ENCODE measurements around the gene KCNK2.

KCNK2 gene

DNA sequence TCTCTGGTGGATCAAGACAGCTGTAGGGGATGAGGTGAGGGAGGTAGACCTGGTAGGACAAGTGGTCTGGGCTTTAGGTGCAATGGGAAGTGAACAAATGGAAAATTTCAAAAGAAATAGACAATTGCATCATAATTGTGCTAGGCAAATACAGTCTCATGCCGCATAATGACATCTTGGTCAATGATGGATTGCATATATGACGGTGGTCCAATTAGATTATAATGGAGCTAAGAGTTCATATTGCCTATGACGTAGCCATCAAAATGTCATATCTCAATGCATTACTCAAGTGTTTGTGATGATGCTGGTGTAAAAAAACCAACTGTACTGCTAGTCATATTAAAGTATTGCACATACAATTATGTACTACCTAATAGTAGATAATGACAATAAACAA, 19.0 kb downstream of the KCNK2 start:
- FAIRE-seq = no peak

DNA sequence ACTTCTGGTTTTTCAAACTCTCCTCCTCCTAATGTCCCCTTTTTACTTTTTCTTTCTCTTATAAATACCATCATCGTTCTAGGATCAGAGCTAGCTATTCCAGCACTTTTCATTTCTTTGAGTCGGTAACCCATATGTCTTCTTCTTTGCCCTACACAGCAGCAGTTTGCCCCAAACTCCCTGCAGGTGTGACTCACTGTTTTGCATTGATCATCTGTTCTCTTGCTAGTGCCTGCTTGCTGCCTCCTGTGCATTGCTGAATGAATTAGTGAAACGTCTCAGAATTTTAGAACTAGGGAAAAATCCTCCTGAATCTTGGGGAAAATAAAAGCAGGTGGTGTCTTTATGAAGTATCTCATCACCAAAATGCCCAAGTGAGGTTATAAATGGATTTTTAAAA, 21.7 kb downstream of the KCNK2 start:
- FAIRE-seq = no peak

DNA sequence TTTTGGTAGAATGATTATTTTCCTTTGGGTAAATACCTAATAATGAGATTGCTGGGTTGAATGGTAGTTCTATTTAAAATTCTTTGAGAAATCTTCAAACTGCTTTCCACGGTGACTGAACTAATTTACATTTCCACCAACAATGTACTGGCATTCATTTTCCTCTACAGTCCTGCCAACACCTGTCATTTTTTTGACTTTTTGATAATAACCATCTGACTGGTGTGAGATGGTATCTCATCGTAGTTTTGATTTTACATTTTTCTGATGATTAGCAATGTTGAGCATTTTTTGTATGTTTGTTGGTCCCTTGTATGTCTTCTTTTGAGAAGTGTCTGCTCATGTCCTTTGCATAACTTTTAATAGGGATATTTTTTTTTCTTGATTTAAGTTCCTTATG, 23.5 kb downstream of the KCNK2 start:
- no peak for FAIRE-seq

DNA sequence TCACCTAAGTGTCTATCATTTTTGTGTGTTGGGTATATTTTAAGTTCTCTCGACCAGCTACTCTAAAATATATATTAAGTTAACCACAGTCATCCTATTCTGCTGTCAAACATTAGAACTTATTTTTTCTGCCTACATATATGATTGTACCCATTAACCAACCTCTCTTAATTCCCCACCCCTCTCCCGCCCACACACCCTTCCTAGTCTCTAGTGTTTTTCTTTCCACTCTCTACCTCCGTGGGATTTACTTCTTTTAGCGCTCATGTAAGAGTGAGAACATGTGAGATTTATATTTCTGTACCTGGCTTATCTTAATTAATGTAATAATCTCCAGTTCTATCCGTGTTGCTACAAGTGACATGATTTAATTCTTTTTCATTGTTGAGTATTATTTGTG, 26.6 kb downstream of the KCNK2 start:
- no peak for FAIRE-seq

DNA sequence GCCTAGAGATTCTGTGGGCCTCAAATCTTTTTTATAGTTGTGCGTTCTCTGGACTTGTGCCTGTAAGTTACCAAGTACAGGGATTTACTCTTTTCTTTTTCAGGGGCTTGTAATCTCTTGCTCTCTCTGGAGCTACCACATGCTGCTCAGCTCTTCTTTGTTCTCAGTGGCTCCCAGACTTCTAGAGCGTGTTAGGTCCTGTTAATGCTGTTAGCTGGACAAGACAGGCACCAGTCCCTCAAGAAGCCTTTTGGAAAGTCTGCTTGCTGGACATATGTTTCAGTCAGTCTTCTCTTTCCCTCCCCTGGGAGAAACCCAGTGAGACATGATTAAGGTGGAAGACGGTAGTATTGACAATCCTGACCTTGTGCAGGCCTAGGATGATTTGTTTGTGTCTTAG, 29.4 kb downstream of the KCNK2 start:
- no peak for FAIRE-seq

DNA sequence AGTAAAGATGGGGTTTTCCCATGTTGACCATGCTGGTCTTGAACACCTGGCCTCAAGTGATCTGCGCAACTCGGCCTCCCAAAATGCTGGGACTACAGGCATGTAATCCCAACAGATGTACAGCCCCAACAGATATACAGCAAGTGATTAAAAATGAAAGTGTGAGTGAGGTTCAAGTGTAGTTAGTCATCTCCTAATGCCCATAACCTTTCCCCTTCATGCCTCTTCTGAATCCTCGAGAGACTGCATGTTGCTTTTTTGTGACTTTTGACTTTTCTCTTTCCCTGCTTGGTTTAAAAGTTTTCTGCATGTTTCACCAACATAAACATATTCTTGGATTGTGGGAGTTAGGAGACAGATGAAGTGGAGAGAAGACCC, 31.2 kb downstream of the KCNK2 start:
- FAIRE-seq = no peak

DNA sequence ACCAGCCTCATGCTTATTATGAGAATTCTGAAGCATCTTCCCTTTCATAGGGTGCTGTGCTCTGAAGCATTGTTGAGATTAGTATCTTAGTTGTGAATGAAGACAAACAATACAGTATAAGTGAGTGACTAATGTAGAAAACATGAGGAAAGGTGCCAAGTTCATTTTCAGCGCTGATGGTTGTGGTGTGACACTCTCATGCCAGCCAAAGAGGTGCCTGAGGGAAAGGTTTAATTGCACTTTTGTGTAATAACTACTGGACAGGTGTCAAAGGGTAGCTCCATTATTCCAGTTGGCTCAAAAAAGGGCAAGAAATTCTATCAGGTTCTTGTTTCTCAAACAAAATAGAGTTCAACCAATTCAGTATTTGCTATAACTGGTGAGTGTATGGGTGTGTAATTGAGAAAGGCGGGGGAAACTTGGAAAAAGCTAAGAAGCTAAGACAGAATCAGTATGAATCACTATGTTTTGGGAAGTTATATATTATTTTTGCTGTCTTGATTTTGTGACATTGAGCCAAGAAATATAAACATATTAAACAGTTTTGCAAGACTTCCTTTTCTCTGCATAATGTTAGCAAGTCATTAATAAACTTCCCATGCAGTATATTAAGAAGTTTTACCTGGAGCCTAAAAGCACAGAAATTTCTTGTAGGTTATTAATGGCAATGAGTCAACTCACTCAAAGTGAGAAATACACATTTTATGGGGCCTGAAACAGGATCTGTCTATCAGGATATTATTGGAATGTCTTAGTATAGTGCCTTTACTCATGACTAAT, 31.8 kb downstream of the KCNK2 start:
- FAIRE-seq = no peak

GRCh38 chr1:215115760-215116159, 33.2 kb downstream of the KCNK2 start:
- no peak for FAIRE-seq

GRCh38 chr1:215118081-215118480, 35.5 kb downstream of the KCNK2 start:
- no peak for FAIRE-seq

GRCh38 chr1:215119056-215119455, 36.5 kb downstream of the KCNK2 start:
- no peak for FAIRE-seq

- no peak for FAIRE-seq
These were observed 37.3 kb downstream of the KCNK2 start for GRCh38 chr1:215119719-215120365.

GRCh38 chr1:215128504-215128903, 46.0 kb downstream of the KCNK2 start:
- FAIRE-seq = no peak

DNA sequence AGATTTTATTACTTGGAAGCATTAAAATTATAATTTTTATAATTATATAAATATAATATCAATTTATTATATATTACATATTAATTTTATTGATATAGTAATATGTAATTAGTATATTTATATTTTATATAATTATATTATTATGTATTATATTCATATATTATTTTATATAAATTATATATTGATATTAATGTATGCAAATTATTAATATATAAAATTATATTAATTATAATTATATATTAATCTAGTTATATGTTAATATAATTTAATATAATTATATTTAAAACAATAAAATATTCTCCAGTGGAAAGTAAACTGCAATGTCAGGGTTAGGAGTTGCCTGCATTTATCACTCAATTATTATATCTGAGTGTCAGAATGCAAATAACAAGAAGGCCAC, 48.8 kb downstream of the KCNK2 start:
- peak; percentile 99 for FAIRE-seq

DNA sequence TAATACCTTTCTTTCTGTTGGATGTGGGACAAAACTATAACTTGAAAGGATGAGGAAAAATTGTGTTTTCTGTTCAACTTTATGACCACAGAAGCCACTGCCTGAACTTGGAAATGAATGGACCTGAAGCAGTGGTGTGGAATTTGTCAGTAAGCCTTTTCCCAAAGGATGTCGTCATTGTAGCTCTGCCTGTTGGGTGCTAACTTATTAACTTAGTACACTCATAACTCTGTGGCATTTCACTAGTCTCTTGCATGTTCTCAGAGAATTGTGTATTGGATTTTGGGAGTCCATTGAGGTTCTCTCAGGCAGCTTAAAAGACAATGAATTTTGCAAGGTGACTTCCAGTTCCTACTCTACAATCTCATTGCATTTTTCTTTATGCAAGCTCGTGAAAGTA, 49.6 kb downstream of the KCNK2 start:
- FAIRE-seq = no peak

- no peak for FAIRE-seq
These were observed 51.0 kb downstream of the KCNK2 start for GRCh38 chr1:215133532-215133931.

DNA sequence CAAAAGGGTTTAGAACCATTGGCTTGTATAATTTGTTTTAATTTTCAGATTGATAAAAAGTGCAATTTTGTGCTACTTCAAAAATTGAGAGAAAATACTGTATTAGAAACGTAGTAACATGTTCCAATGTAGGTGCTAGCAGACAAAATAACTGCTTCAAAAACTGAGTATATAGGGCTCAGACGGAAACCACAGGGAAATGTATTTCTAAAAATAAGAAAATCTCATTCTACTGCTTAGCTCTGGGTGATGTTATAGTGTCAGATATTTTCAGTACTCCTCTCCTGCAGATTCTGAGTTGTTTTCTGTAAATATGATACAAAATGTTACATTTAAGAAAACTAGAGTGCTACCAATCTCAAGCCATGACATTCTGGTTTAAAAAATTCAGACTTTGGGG, 55.4 kb downstream of the KCNK2 start:
- no peak for FAIRE-seq

DNA sequence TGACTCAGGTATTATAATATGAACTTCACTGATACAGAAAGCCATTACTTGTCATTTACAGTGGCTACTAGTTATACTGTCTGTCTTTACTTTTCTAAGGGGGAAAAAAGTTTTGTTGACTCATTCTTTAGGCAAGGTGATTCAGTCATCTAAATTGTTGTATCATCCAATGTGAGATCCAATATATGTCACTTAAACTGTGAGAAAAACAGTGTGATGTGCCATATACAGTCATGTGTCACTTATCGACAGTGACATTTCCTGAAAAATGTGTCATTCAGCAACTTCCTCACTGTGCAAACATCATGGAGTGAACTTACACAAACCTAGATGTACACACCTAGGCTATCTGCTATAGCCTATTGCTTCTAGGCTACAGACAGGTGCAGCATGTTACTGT, 57.6 kb downstream of the KCNK2 start:
- FAIRE-seq = no peak

- no peak for FAIRE-seq
These were observed 58.9 kb downstream of the KCNK2 start for GRCh38 chr1:215141460-215141859.

GRCh38 chr1:215143497-215143896, 61.0 kb downstream of the KCNK2 start:
- no peak for FAIRE-seq

DNA sequence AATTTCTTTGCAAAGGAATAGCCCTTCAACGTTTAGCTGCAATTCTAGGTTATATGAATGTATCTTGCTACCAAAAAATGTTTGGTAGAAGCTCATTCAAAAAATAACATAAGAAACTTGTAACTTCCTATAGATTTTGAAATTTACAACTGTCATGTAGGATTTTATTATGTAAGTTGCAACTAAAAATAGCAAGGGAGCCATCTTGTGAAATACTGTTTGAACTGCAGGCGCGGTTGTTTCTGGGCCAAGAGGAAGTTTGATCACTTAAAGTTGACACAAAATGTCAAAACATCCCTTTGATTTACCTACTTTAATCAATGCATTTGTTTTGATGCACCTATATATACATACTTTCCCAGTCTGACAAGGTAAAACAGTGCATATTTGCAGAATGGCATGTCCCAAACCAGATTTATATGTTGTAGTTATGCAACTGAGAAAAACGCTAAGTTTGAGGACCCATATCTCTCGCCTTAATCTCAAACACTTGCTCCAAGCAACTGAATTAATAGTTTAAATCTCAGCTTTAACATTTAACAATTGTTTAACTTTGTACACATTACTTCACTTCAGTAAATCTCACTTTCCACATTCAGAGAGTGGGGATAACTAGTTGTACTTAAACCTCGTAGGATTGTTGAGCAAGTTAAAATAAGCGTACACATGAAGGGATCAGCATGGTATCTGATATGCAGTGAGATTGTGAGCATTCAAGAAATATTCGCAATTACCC, 63.9 kb downstream of the KCNK2 start:
- FAIRE-seq = no peak

DNA sequence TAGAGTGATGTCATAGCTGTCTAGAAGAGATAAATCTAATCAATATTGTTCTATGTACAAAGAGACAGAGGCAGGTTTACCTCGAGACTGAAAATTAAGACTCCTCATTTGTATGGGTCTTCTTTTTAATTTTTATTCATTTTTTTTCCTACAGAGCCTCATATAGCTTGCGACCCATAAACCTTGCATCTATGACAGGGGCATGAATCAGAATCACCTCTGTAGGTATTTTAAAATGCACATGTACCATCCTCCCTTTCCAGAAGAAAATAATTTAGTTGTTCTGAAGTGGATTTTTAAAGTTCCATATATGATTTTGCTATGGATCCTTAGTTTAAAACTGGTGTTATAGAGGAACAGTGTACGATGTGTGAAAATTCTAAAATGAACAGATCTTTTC, 64.5 kb downstream of the KCNK2 start:
- no peak for FAIRE-seq

GRCh38 chr1:215151841-215152549, 69.5 kb downstream of the KCNK2 start:
- FAIRE-seq = no peak

DNA sequence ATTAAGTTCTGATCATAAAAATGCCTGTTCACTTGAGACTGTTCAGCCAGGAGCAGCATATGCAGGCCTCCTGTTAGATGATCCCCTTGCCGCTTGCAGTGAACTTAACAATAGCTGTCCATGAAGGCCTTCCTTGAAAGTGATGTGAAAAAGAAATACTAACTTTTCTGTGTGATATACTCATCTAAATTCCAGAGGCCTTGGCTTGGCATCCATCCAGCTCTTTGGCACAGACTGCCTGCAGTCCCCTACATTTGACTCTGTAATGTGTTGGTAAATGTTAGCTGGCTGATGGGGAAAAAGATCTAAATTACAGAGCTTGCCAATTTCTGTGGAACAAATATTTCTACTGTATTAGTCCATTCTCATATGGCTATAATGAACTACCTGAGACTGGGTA, 73.7 kb downstream of the KCNK2 start:
- no peak for FAIRE-seq

DNA sequence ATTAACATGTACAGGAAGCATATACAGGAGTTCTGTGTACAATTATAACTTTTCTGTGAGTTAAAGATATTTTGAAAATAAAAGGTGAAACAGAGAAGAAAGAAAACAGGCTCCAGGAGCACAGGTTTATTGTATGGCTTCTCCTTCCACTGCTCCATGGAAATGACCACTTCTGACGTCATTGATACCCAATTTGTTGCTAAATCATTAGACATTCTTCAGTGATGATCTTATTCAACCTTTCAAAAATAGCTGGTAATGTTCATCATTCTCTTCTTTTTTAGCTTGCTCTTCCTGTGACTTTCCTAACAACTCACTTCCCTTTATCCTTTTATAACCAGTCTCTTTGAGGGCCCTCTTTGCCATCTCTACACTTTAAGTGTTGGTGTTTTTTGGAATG, 77.8 kb downstream of the KCNK2 start:
- FAIRE-seq = no peak

Data from G401.6 (cell line).